GM06990 (cell line): ENCODE measurements around the gene TSPAN3.

Source experiments
- DNase-seq: peaks from one replicate; pipeline ENCODE4 v3.0.0-alpha.2; 2011; ENCODE audit not compliant: insufficient read length; ENCODE audit errors: extremely low read depth
- H3K27me3 ChIP-seq: replicated peaks from 2 replicates; pipeline ENCODE4 v1.6.0; 2011; ENCODE audit warnings: low read length; ENCODE audit not compliant: control insufficient read depth, insufficient read depth
- H3K36me3 ChIP-seq: 2 replicates; pipeline ENCODE4 v1.5.1; 2011; ENCODE audit warnings: low read length; ENCODE audit not compliant: control insufficient read depth, insufficient read depth
- H3K4me3 ChIP-seq: replicated peaks from 2 replicates; pipeline ENCODE4 v1.5.1; 2011; ENCODE audit warnings: low read depth, mild to moderate bottlenecking, control low read depth, low read length
- CTCF ChIP-seq: IDR thresholded peaks from 2 replicates; pipeline ENCODE4 v1.5.1; 2011; ENCODE audit warnings: low read length, control low read depth, mild to moderate bottlenecking, inconsistent platforms; ENCODE audit not compliant: insufficient read depth, poor library complexity, severe bottlenecking

Gene TSPAN3

GRCh38 chr15:77020348-77021087 lies 50.4 kb downstream of the TSPAN3 start:
- no peak for TF ChIP-seq CTCF
- no peaks in the 10 kb centered on the region for H3K27me3 ChIP-seq
- no peak for DNase-seq
- no peak overlapping the region for H3K4me3 ChIP-seq
- no peaks in the 10 kb centered on the region for H3K36me3 ChIP-seq

- Histone ChIP-seq H3K4me3 (no peak overlapping the region), H3K36me3 (no peaks in the 10 kb centered on the region), H3K27me3 (no peaks in the 10 kb centered on the region)
- no peak for DNase-seq
- no peak for TF ChIP-seq CTCF
These were observed 51.2 kb downstream of the TSPAN3 start for GRCh38 chr15:77019521-77020331.

GRCh38 chr15:77018796-77019505 lies 52.0 kb downstream of the TSPAN3 start:
- TF ChIP-seq CTCF, result no peak
- H3K36me3 ChIP-seq, result no peaks in the 10 kb centered on the region
- DNase-seq, result no peak
- no peak overlapping the region for H3K4me3 ChIP-seq
- no peaks in the 10 kb centered on the region for H3K27me3 ChIP-seq

- H3K27me3 ChIP-seq, result no peaks in the 10 kb centered on the region
- TF ChIP-seq CTCF, result no peak
- H3K4me3 ChIP-seq, result no peak overlapping the region
- no peaks in the 10 kb centered on the region for H3K36me3 ChIP-seq
- DNase-seq, result no peak
These were observed 52.9 kb downstream of the TSPAN3 start for GRCh38 chr15:77017761-77018720.

GRCh38 chr15:77017091-77017660 lies 53.7 kb downstream of the TSPAN3 start:
- no peak for DNase-seq
- Histone ChIP-seq H3K4me3 (no peak overlapping the region), H3K27me3 (no peaks in the 10 kb centered on the region), H3K36me3 (no peaks in the 10 kb centered on the region)
- no peak for TF ChIP-seq CTCF
